GM18499 (cell line): ENCODE data around the gene ZIC2.

ENCODE experiments used
- ATAC-seq: cut with Tn5 transposase; IDR thresholded peaks from one replicate; pipeline ENCODE4 v1.9.1; 2021; ENCODE audit warnings: moderate number of reproducible peaks; ENCODE audit not compliant: insufficient read depth, unreplicated experiment

ZIC2 gene

GRCh38 chr13:99973163-99973807, 8.3 kb upstream of the ZIC2 start:
- ATAC-seq: no peak

- no peak for ATAC-seq
Observed at GRCh38 chr13:99973808-99974185, 7.8 kb upstream of the ZIC2 start.

GRCh38 chr13:99974296-99974938, 7.2 kb upstream of the ZIC2 start:
- no peak for ATAC-seq

- ATAC-seq: no peak
Observed at GRCh38 chr13:99974939-99975561, 6.5 kb upstream of the ZIC2 start.

- ATAC-seq: no peak
Observed at GRCh38 chr13:99975626-99976025, 6.0 kb upstream of the ZIC2 start.

- no peak for ATAC-seq
Observed at GRCh38 chr13:99976575-99976974, 5.0 kb upstream of the ZIC2 start.

GRCh38 chr13:99977334-99977911, 4.2 kb upstream of the ZIC2 start:
- ATAC-seq: no peak

- no peak for ATAC-seq
Observed at GRCh38 chr13:99977912-99978798, 3.4 kb upstream of the ZIC2 start.

GRCh38 chr13:99978799-99979452, 2.7 kb upstream of the ZIC2 start:
- ATAC-seq: no peak

GRCh38 chr13:99979453-99980200, 2.0 kb upstream of the ZIC2 start:
- ATAC-seq: no peak

- ATAC-seq: no peak
Observed at GRCh38 chr13:99980201-99980823, 1.3 kb upstream of the ZIC2 start.

GRCh38 chr13:99980824-99981734, 505 bp upstream of the ZIC2 start:
- no peak for ATAC-seq

GRCh38 chr13:99982036-99982730, 599 bp downstream of the ZIC2 start:
- ATAC-seq: no peak

- ATAC-seq: no peak
Observed at GRCh38 chr13:99982731-99983498, 1.3 kb downstream of the ZIC2 start.

GRCh38 chr13:99983499-99984401, 2.2 kb downstream of the ZIC2 start:
- ATAC-seq: no peak
